ENCODE results near the gene NRG3.

DNA sequence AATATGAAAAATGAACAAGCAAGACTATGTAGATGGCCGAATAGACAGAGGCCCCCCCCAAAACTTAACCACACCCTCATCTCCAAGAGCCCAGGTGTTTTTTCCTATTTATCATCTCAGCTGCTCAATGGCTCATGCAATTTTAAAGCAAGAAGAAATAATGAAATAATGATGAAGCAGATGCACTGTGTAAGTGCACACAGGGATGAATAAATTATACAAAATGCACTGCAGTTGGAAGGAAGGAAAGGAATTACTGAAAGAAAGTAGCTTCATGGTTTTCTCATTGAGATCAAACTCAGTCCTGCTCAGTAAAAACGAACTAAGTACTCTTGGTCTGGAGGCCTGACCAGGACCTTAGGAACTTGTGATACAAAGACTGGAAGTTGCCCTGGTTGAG is 810.1 kb downstream of the NRG3 start:
- TF ChIP-seq, protein P1, sequence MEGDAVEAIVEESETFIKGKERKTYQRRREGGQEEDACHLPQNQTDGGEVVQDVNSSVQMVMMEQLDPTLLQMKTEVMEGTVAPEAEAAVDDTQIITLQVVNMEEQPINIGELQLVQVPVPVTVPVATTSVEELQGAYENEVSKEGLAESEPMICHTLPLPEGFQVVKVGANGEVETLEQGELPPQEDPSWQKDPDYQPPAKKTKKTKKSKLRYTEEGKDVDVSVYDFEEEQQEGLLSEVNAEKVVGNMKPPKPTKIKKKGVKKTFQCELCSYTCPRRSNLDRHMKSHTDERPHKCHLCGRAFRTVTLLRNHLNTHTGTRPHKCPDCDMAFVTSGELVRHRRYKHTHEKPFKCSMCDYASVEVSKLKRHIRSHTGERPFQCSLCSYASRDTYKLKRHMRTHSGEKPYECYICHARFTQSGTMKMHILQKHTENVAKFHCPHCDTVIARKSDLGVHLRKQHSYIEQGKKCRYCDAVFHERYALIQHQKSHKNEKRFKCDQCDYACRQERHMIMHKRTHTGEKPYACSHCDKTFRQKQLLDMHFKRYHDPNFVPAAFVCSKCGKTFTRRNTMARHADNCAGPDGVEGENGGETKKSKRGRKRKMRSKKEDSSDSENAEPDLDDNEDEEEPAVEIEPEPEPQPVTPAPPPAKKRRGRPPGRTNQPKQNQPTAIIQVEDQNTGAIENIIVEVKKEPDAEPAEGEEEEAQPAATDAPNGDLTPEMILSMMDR (conservative IDR thresholded peaks at IDR 0.05; ENCODE audit: low read depth, low read length): no peak
- no peak for TF ChIP-seq RCOR1 (IDR thresholded peaks at IDR 0.05; ENCODE audit: insufficient replicate concordance, low read length)
- no peak for TF ChIP-seq RAD21 (IDR thresholded peaks at IDR 0.05; ENCODE audit: low read length)
- no peak for TF ChIP-seq MAZ (IDR thresholded peaks at IDR 0.05; ENCODE audit: borderline replicate concordance, low read depth, low read length)
- TF ChIP-seq POLR2A (IDR thresholded peaks at IDR 0.05; ENCODE audit: low read depth, low read length): no peak
- TF ChIP-seq CEBPB (IDR thresholded peaks at IDR 0.05; ENCODE audit: low read depth, low read length): no peak
- no peak for TF ChIP-seq MXI1 (IDR thresholded peaks at IDR 0.05; ENCODE audit: borderline replicate concordance, low read depth, low read length)
- TF ChIP-seq, protein P2, sequence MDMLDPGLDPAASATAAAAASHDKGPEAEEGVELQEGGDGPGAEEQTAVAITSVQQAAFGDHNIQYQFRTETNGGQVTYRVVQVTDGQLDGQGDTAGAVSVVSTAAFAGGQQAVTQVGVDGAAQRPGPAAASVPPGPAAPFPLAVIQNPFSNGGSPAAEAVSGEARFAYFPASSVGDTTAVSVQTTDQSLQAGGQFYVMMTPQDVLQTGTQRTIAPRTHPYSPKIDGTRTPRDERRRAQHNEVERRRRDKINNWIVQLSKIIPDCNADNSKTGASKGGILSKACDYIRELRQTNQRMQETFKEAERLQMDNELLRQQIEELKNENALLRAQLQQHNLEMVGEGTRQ (IDR thresholded peaks at IDR 0.05; ENCODE audit: low read depth, low read length): no peak
- no peak for TF ChIP-seq CHD1 (IDR thresholded peaks at IDR 0.05; ENCODE audit: low read depth, low read length)
- TF ChIP-seq RFX5 (IDR thresholded peaks at IDR 0.05; ENCODE audit: low read depth, low read length): no peak
- TF ChIP-seq MAFK (IDR thresholded peaks at IDR 0.05; ENCODE audit: low read depth, low read length): no peak

Data from IMR-90 (cell line).